HG03280 (cell line): Measurements from ENCODE around the gene MEGF10.

Experiments
- ATAC-seq: cut with Tn5 transposase; IDR thresholded peaks from one replicate; pipeline ENCODE4 v1.9.1; 2021; ENCODE audit warnings: mild to moderate bottlenecking, moderate library complexity; ENCODE audit not compliant: unreplicated experiment

The MEGF10 gene

GRCh38 chr5:127324756-127325155 is 34.2 kb downstream of the MEGF10 start:
- ATAC-seq: no peak

DNA sequence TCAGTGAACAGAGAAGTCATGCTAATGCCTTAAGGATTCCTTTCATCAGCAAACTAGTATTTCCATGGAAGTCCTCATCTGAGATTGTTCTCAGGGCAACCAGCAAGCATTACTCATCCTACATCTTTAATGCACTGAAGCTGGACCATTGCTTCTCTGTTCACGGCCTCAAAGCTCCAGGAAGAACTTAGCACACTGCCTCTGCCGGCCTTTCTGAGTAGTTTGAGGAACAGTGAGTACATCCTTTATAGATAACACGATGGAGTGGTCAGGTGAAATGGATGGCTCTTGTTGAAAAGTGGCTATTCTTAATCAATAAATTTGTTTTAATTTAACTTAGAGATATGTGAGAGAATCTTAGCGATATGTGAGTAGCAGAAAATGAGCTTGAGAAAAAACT is 35.8 kb downstream of the MEGF10 start:
- ATAC-seq: no peak

DNA sequence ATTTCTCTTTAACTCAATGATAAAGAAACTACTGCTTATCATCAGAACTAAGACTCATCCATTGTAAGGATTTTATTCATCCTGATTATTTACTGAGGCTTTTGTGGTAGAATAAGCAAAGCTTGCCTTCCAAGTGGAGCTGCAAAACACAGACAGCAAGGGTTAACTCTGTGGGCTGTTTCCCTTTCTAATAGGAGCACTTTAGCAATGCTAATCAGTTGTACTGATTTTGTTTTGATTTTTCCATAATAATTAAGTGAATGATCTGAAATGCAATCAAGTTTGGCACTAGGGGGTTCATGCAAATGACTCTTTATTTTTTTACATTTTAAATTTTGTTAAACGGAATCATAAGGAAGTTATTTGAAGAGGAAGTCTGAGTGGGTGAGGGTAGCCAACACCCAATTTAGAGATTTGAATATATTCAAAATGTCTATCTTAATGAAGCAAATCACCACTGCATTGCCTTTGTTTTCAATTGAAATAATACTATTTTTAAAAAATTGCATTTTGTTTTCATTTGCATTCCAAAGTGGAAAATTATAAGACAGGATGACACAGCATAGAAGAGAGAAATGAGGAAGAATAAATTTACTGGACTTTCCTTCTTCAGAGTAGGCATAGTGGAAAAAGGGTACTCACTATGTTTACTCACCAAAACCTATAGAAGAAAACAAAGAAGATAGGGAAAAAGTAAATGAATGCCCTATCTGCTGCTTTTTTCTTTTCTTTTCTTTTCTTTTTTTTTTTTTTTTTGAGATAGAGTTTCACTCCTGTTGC is 36.6 kb downstream of the MEGF10 start:
- ATAC-seq: no peak

DNA sequence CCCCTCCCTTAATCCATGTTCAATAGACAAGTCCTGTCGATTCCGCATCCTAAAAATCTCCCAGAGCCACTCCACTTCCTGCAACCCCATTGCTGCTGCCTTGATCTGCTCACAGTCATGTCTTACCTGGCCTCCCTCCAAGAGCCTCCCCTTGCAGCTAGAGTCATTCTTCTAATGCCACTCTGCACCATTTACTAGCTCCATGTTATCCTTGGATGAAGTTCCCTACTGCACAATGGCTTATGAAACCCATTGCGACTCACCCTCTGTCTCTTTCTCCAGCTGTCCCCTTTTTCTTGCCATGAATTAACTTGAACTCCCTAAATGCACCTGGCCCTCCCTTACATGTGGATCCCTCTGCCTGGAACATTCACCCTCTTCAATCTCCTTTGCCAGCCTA is 39.5 kb downstream of the MEGF10 start:
- ATAC-seq: no peak

GRCh38 chr5:127331890-127332649 is 41.5 kb downstream of the MEGF10 start:
- ATAC-seq: no peak

DNA sequence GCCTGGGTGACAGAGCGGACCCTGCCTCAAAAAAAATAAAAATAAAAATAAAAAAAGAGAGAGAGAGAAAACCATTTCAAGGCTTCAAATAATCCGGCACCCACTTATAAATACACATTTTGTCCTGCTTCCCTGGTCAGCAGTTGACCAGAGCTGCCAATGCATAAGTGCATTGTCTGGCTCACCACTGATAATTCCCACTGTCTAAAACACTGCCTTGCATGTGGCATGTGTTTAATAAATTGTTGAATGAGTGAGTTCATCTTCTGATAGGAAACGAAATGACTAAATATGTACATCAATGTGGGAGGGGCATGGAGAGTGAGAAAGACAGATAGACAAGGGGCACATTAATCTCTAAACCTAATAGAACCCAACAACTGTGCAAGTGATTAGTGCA is 42.9 kb downstream of the MEGF10 start:
- ATAC-seq: no peak

GRCh38 chr5:127335381-127335780 is 44.8 kb downstream of the MEGF10 start:
- ATAC-seq: no peak

DNA sequence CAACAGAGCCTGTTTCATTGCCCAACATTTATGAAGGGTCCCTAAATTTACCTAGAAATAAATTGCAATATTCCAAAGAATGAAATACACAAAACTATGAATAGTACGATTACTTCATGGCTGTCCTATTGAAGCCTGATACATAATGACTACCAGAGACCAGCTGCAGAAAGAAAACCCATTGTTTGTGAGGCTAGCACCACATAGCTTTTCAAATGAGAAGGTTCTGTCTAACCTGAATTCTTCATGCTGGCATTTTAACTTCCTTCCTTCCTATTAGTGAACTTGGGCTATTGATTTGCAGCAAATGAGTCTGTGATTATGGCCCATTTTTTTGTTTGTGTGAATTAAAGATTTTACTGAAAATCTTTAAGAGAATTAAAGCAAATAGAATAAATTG is 47.3 kb downstream of the MEGF10 start:
- ATAC-seq: no peak

DNA sequence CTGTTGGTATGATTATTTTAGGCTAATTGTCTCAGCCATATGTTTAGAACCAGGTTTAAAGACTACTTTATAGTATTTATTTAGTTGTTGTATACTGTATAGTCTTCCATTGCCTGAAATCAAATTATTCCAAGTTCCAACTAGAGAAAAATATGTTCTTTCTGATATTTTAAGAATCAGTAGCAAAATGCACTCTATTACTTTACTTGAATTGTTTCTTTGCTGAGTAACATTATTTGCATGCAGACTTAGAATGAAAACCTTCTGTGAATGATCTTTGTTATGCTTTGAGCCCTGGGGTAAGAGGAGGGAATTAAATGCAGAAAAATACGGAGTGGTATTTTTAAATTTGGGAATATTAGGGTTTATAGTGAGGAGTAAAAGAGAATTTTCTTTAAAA is 47.9 kb downstream of the MEGF10 start:
- no peak for ATAC-seq

DNA sequence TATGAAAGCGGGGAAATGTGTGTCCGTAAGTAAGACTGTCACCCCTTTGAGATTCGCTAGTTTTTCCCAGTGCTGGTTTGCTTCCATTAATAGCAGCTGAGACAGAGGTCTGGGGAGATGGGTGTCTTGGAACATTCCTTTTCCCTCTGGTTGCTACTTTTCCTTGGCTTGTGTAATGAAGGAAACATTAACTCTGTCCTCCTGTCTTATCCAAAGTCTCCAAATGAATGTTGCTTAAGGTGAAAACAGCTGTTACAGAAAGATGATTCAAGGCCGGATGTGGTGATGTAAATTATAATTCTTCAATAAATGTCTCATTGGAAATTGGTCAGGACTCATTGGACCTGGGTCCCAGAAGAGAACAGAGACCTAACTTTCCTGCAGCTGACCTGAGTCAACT is 50.0 kb downstream of the MEGF10 start:
- ATAC-seq: no peak

DNA sequence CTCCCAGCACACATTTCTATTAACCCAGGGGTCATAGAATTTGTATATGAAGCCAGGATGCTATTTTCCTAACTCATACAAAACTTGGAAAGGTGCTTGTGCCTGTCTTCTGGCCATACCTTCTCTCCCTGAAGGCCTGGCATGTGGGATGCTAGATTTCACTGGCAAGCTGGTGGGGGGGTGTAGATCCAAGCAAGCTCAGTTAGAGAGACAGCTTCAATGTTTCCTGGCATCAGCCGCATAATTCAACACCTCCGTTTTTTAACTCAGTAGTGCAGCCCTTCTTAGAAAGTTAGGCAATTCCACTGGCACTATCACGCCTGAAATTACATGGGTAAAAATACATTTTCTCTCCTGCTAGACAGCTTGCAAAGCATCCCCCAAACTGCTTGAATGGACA is 51.8 kb downstream of the MEGF10 start:
- no peak for ATAC-seq

GRCh38 chr5:127343313-127343712 is 52.7 kb downstream of the MEGF10 start:
- ATAC-seq: no peak

DNA sequence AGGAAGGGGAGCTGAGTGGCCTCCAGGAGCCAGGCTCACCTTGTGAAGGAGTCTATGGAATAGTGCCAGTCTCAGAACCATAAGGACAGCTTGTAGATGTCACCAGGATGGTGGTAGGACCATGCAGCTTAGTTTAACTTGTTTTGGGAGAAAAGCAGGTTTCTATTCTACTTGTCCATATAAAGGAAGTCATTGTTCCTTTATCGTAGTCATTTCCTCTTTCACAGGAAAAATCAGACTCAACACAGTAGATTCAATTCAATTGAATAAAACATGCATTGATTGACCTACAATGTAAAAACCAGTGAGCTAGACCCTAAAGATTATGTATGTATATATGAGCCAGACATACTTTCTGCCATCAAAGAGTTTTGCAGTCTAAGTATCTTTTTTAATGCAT is 53.3 kb downstream of the MEGF10 start:
- no peak for ATAC-seq

DNA sequence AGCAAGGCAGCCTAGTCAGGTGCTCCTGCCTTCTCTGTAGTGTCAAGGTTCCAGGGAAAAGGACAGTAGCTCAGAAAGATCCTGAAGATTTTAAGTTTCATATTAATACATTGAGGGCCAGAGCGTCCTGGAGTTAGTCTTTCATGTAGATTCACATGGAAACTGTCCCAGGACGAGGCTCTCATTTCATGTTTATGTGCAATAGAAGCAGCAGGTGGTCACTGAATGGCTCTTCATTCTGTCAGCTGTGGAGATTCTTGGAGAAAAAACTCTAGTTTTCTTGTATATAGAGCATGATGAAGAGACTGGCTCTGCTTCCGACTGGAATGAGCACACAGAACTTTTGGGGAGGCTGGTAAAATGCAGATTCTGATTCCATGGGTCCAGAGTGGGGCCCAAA is 54.3 kb downstream of the MEGF10 start:
- no peak for ATAC-seq

GRCh38 chr5:127351418-127351817 is 60.8 kb downstream of the MEGF10 start:
- no peak for ATAC-seq

GRCh38 chr5:127352068-127352467 is 61.5 kb downstream of the MEGF10 start:
- ATAC-seq: no peak

DNA sequence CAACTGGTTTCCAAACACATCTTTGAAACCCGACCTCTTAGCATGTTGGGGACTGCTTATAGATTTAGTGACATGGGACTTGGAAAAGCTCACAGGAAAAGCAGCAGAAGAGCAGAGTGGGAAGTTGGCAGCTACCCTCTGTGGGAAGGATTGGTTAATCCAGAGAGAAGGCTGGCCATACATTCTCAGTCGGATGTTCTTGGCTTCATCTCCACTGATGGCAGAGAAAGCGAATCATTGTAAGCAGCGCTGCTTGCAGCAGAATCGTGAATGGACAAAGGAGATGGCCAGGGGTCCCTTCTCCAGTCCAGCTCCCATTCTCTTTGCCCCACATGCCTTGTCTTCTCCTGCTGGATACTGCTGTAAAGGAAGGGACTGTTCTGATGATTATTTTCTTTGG is 62.7 kb downstream of the MEGF10 start:
- ATAC-seq: no peak

DNA sequence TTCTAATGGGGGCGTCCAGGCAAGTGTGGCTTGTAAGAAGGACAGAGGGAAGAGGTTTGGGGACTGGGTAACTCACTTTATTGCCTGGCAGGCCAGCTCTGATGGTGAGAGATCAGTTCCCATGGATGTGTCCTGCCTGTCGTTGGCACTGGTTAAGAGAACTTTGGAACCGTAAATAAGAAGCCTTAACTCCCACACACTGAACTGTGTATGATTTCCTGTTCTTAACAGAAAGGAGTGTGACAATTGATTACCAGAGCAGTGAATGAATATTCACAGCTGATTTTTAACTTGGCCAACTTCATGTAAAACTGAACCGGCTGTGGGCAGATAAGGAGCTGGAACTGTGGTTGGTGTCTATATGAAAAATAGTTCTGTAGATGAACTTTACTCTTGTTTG is 63.2 kb downstream of the MEGF10 start:
- no peak for ATAC-seq

DNA sequence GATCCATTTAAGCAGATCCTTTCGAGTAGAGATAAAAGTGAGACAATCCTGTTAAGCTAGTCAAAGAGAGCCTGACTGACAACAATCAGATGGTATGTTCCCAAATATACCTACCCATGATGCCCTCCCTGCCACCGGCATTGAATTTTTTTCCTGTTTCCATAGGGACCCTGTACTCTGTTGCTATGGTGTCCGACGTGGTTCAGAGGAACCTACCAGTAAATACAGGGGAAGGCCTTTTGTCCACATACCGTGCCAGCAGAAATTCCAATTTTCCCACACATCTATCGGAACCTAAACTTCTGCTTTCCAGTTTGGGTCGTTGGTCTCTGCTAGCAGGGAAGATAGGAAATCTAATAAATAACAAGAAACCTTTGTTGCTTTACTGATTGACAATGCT is 64.7 kb downstream of the MEGF10 start:
- ATAC-seq: no peak

DNA sequence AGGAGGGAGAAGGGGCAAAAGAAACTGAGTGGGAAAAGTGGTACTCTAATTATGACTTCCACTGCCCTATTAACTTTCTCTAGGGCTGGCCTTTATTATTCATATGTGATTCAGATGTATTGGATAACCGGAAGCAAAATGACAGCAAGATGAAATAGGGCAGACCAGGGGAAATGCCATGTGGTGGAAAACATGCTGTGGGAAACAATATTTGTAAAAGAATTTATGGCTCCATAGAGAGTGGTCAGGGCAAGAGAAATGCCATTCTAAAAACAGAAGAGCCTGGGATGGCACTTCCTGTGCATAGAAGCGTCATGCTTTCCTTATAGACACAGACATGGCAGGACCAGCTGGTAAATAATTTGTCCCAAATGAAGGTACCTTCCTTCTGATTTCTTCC is 67.7 kb downstream of the MEGF10 start:
- no peak for ATAC-seq

GRCh38 chr5:127358740-127359139 is 68.1 kb downstream of the MEGF10 start:
- no peak for ATAC-seq

GRCh38 chr5:127359502-127359901 is 68.9 kb downstream of the MEGF10 start:
- no peak for ATAC-seq

- ATAC-seq: no peak
Measured at GRCh38 chr5:127363403-127363802, 72.8 kb downstream of the MEGF10 start.
